Measurements from ENCODE around the gene ADAT3.

- TF ChIP-seq, protein P1, sequence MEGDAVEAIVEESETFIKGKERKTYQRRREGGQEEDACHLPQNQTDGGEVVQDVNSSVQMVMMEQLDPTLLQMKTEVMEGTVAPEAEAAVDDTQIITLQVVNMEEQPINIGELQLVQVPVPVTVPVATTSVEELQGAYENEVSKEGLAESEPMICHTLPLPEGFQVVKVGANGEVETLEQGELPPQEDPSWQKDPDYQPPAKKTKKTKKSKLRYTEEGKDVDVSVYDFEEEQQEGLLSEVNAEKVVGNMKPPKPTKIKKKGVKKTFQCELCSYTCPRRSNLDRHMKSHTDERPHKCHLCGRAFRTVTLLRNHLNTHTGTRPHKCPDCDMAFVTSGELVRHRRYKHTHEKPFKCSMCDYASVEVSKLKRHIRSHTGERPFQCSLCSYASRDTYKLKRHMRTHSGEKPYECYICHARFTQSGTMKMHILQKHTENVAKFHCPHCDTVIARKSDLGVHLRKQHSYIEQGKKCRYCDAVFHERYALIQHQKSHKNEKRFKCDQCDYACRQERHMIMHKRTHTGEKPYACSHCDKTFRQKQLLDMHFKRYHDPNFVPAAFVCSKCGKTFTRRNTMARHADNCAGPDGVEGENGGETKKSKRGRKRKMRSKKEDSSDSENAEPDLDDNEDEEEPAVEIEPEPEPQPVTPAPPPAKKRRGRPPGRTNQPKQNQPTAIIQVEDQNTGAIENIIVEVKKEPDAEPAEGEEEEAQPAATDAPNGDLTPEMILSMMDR (IDR thresholded peaks at IDR 0.05), result no peak
- peak; percentile 57 for TF ChIP-seq EZH2 (IDR thresholded peaks at IDR 0.05)
Observed at GRCh38 chr19:1862424-1863327, 42.5 kb upstream of the ADAT3 start.
